ENCODE data around the gene TAS2R7.
"Not testable (repeated sequence)": the region's sequence is repeated elsewhere in the genome, so short reads cannot be mapped to it uniquely, and the experiment has no call there.

The TAS2R7 gene, protein sequence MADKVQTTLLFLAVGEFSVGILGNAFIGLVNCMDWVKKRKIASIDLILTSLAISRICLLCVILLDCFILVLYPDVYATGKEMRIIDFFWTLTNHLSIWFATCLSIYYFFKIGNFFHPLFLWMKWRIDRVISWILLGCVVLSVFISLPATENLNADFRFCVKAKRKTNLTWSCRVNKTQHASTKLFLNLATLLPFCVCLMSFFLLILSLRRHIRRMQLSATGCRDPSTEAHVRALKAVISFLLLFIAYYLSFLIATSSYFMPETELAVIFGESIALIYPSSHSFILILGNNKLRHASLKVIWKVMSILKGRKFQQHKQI

DNA sequence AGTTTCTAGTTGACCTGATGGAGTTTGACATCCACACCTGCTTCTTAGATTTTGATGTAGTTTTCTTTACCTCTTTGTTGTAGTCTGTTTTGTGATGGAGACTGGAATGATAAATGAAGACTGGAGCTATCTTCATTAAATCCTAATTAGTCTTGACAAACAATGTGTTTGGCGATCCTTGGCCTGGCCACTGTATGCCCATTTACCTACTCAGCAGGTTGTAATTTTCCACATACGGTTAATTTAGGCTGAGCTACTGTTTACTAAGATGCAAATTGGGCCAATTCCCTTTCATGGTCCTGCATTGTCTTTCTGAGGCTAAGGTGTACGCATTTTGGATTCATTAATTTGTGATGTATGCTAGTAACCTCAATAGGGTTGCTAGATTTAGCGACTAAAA is at the start of gene TAS2R7:
TSS of gene TAS2R7 (minus strand) at position 41 of the 400 bp plus-strand sequence. CDS start 57 bp downstream, outside the sequence.
- no peak for DNase-seq

DNA sequence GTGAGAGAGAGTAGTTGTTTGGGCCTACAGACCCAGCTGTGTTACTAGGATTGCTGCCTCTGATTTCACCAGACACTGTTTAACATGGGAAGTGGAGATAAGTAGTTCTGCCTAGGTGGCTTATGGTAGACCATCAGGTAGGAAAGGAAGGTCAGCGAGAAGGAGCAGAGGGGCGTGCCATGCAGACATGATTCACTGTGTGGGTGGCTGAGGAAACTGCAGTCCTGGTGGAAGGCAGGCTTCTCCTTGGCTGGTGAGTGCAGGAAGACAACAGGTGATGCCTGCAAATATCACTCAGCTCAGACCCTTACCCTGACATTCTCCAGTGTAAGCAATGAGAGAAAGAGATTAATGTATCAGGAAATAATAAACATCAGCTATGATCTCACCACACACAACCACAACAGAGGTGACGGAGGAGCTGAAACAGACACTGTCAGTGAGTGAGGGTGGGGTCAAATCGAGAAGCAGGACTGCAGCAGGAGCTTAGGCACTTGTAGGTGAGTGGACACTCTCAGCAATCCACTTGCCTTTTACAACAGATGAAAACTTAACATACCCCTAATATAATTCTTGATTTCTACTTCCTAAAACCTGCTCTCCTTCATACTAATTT is 48.9 kb upstream of the TAS2R7 start:
- no peak for DNase-seq

DNA sequence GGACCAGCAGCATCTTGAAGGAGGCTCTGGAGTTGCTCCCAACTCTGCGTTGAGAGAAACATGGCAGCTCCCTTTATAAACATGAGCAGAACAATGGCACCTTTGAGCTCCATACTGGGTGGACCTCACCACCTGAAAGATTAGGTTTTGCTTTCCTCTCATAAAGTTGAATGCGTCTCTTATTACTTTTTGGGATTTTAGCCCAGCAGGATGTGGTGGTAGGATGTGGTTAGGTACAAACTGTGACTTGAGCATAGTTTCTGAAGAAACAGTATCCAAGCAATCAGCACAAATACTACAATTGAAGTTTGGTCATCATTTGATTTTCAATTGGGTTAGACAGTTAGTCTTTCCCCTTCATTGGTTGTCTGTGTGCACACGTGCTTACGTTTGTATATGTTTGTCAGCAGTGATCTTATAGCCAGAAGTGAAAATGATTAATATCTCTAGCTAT is 47.0 kb upstream of the TAS2R7 start, which contains the start of gene PRR4:
TSS of gene PRR4 (minus strand) at position 51 of the 454 bp plus-strand sequence. CDS start at position 13, 38 bp downstream.
- no peak for DNase-seq

DNA sequence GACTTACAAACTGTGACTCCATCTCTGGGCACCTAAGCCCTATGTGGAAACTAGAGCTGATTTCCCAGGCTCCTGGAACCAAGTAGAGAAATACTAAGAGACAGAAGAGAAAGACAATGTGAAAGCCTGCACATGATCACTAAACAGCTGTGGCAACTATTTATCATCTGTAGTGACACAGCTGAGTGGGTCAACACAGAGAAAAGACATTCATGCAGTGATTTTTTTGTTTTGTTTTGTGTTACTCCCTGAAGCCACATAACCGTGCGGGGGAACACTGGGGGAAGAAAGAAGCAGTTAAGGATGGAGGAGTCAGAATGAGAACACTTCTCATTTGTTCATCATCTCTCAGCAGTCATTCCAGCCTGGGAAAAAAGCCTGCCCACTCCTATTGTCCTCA is 45.3 kb upstream of the TAS2R7 start:
- DNase-seq: no peak

DNA sequence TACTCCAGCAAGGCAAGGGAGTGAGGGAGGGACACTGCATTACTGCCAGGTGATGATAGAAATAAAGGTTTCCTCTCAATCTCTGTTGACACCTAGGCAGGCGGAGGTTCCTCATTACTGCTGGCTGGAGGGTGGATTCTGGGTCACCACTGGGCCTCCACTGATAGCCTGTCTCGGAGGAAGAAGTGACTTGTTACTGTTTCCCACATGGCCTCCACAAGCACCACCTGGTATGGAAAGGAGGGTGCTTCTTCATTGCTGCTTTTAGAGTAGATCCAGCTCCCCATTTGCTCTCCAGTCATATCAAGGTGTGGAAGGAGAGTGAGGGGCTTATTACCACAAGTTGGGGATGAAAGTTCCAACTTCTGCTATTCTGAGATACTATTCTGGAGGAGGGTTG is 40.4 kb upstream of the TAS2R7 start:
- DNase-seq: no peak

DNA sequence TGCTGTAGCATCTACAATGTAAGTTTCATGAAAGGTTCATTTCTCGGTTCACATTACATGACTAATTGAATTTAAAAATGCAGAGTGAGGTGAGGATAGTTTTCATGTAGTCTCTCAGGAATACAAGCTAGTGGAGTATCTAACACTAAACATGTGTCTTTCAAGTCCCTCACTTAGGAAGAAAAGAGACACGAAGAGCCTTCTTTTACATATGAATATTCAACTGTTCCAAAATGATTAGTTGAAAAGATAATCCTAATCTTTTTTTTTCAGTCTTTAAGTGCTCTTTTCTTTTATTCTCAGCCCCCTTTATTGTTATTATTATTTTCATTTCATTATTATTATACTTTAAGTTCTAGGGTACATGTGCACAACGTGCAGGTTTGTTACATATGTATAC is 36.0 kb upstream of the TAS2R7 start:
- no peak for DNase-seq

DNA sequence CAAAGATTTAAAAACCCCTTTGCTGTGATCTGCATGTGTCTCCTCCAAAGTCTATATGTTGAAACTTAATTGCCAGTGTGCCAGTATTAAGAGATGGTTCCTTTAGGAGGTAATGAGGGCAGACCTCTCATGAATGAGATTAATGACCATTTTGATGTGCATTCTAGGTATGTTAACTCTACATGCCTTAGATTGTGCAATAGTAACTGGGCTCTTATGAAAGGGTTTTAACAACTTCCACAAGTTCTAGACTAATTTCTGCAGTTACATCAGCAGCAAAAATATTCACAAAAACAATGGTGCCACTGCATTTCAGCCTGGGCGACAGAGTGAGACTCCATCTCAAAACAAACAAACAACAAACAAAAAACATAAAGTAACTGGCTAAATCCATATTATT is 27.6 kb upstream of the TAS2R7 start:
- DNase-seq: no peak

DNA sequence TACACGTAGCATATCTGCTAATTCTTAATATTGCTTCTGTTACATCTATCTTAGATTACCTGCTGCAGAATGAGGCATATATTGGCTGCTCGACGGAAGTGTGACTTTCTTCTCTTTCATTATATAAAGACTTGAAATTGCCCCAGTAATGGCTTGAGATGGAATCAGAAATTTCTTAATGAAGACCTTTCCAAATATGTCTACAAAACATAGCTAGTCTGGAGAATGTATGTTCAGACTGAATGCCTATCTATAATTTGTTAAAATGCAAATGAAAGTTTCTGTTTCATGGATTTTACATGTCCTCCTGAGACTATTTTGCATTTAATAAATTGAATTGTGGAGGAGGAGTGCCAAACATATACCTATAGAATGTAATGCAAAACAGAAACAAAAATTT is 23.8 kb upstream of the TAS2R7 start, which contains the start of gene TAS2R10:
TSS of gene TAS2R10 (minus strand) at position 101 of the 400 bp plus-strand sequence. CDS start at position 12, 89 bp downstream.
- DNase-seq: no peak

DNA sequence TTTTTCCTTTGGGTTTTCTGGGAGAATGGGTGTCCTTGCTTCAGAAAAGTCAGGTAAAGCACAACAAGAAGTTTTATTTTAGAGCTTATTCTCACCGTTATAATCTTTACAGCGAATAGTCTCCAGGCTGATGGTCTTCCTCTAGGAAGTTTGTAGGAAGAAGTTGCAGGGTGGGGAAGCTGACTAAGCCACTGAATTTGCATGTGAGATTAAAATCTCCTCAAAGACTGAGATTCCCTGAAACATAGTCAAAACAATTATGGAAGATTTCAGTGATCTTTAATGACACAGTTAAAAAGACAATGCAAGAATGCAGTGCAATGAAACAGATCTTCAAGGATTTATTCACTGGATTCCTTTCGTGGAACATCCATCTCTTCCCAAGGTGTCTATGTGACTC is 22.5 kb upstream of the TAS2R7 start:
- no peak for DNase-seq

DNA sequence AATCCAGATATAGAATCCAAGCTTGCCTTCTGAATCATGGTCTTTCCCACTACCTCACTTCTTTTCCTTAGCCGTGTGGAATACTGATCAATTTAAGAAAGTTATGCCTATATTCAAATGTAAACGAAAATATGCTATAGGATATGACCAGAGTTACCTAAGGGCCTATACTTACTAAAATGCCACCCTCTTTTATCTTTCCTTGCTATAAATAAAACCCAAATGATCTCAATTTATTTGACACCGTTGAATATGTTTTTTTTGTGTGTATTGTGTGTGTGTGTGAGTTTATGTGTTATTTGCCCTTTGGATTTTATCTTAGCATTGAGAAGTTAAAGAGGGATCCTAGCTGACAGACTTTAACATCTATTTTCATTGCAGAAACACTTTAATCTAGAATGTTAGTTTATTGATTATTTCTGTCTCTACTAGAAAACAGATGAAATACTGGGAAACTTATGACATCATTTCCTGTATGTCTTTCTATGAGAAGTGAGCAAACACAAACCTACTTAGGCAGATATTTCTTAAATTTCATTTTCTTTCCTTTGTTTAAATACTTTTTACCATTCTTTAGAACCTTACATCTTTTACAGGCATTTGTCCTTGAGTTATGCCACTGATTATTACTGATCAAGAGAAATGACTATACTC is 9.6 kb upstream of the TAS2R7 start:
- DNase-seq: no peak

DNA sequence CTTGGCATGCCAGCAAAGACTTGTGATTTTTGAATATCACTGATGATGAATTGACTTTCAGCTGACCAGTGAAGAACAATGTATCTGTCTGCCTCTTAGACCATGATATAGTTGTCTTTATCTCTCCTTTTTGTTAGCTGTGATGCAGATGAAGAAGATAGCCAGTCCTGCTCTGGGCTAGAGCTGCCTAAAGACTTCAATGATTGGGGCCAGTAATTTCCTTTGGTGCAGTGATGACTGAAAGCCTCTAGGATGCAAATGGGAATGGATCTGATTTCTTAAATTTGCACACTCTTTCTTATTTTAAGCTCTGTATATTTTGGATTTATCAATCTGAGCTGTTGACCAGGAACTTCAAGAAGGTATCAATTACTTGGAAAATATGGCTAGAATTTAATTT is 7.6 kb upstream of the TAS2R7 start, which contains the start of gene TAS2R9:
TSS of gene TAS2R9 (minus strand) at position 101 of the 400 bp plus-strand sequence. CDS start at position 8, 93 bp downstream.
- no peak for DNase-seq

DNA sequence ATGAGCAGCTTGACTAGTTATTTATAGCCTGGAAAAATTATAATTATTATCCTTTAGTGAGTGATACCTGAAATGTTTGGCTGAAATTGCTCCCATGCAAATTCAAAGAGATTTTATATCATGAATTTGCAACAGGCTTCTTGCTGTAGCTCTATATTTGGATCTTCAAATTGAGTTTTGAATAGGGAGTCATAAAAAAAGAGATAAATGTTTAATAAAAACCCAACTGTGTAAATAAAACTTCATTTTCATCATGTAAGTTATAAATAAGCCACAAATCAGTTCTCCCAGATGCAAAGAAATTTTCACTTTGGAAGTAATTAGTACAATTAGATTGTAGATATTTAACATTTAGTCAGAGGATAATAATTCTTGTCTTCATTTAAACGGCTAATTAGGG is 4.8 kb upstream of the TAS2R7 start, which contains the start of gene TAS2R8:
TSS of gene TAS2R8 (minus strand) at position 101 of the 400 bp plus-strand sequence. CDS start 306 bp downstream, outside the sequence.
- no peak for DNase-seq

DNA sequence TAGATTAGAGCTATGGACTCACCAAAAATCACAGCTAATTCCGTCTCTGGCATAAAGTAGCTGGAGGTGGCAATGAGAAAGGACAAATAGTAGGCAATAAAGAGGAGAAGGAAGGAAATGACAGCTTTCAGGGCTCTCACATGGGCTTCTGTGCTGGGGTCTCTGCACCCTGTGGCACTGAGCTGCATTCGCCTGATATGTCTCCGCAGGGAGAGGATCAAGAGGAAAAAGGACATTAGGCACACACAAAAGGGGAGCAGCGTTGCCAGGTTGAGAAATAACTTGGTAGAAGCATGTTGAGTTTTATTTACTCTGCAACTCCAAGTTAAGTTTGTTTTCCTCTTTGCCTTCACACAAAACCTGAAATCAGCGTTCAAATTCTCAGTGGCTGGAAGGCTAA is 686 bp downstream of the TAS2R7 start:
- DNase-seq: no peak

DNA sequence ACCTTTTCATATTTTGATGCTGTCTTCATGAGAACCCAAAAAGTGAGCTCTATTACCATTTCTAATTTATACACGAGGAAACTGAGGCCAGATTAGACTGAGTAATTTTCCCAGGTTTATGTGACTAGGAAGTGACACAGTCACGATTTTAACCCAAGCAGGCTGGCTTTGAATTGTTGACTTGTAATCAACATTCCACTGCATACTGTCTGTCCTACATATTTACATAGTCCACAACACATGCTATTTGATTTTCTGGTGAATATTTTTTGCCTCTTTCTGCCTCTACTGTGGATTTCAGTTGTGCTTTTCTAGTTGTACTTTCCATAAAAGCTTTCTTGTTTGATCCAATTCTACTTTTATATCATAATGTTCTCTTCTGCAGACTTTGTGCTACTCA is 8.2 kb downstream of the TAS2R7 start:
- DNase-seq: no peak

DNA sequence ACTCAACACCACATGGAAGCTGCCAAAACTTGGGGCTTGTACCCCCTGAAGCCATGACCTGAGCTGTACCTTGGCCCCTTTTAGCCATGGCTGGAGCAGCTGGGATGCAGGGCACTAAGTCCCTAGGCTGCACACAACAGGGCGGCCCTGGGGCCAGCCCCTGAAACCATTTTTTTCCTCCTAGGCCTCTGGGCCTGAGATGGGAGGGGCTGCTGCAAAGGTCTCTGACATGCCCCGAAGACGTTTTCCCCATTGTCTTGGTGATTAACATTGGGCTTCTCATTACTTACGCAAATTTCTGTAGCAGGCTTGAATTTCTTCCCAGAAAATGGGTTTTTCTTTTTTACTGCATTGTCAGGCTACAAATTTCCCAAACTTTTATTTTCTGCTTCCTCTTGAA is 10.7 kb downstream of the TAS2R7 start:
- not testable (repeated sequence) for DNase-seq

DNA sequence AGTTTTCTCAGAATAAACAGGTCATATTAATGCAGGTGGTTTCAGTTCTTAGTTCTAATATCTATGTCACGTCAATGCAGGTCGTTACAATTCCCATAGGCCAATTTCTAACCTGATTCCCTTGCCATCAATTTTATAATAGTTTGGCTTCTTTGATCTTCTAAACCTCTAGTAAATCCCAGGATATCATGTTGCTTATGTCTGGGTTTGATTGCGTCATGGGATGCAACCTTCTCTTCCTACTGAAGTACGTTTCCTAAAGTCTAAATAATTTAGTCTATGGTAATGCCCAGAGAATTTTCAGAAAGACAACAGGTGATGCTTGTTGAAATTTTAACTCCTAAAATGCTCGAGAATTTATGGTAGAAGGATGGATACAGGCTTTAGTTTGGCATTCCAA is 19.2 kb downstream of the TAS2R7 start:
- no peak for DNase-seq

DNA sequence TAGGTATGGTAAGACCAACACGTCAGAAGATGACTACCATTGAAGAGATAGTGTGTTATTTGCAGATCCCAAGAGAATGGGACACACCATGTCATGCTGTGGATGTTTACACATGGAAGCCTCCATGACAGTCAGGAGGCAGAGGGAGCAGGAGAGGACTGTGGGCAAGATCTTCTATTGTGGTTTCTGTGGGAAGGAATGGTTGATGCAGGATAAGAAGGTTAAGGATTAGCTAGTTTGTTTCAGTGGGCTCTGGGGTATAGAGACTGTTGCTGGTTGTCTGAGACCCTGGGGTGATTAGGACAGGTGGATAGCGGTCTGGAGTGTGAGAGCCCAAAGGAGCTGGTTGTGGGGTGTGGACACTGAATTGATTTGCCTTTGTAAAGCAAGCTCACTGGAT is 23.3 kb downstream of the TAS2R7 start:
- DNase-seq: no peak

DNA sequence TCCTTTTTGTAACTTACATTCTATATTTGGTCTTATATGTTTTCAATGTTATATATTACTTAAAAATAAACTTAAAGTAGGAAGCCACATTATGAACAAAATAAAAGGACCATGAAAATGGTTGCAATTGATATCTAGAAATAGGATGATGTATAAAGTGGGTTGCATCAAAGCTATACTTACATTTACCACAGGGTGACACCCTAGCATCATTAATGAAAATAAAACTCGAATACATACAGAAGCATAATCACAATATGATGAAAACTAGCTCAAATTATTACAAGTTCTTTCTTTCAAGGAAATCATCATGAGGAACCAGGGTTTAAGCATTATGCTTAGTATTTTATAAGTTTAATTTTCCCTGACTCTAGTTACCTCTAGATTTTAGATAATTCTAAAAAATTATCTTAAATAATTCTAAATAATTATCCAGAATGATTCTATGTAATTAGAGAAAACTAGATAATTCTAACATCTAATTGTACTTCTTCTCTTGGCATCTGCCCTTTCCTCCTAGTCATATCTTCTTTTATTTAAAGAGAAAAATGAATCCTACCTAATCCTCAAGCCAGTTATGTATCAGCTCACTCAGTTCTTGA is 31.2 kb downstream of the TAS2R7 start:
- DNase-seq: no peak

DNA sequence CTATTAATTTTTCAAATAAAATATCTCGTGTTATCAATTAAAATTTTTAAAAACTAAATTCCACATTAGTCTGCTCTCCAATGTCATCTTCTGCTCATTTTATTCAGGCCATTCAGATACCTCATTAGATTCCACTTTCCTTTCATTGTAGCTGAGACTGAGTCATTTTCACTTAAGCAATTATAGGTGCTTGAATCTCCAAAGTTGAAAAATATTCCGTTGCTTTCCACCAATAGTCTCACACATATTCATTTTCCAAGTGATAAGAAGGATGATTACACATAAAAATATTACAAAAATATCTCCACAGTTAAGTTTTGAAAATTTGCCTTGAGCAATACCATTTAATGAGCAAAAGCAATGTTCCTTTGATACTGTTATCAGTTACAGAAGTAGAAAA is 42.8 kb downstream of the TAS2R7 start:
- DNase-seq: no peak

DNA sequence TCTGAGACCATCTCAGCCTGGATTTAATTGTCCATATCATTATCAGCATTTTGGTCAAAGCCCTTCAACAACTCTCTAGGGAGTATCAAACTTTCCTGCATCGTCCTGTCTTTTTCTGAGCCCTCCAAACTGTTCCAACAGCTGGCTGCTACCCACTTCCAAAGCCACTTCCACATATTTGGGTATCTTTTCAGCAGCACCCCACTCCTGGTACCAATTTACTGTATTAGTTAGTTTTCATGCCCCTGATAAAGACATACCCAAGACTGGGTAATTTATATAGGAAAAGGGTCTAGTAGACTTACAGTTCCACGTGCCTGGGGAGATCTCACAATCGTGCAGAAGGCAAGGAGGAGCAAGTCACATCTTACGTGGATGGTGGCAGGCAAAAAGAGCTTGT is 46.2 kb downstream of the TAS2R7 start:
- no peak for DNase-seq

DNA sequence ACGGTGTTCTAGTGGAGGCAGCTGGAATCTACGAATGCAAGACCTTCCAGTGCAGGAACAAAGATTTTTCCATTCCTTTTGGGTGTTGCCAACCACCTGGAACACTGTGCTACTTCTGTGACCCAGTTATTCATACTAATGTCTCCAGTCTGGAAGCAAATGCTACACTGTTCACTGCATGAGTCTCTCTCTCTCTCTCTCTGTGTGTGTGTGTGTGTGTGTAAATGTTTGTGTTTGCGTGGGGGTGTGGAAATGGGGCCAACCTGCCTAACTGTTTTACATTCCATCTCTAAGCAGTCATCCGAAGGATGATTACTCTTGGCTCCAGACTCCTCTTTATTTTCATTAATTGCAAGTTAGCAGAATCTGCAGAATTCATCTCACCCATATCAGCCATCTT is 49.4 kb downstream of the TAS2R7 start:
- DNase-seq: no peak

Data from CD4-positive, alpha-beta T cell treated with Interleukin-6 for 4 hours (primary cell).